PFSK-1 (cell line): ENCODE measurements around the gene TSKU.

Experiments
- REST ChIP-seq, 2 experiments: IDR thresholded peaks; 2 replicates each; pipeline versions ENCODE4 v1.6.1 to v1.8.0; 2011 to 2012; ENCODE audit warnings: low read depth in 2 of 2, low read length in 2 of 2, control low read depth in 1 of 2, inconsistent platforms in 1 of 2, mild to moderate bottlenecking in 1 of 2, moderate library complexity in 1 of 2; ENCODE audit not compliant: insufficient read depth in 1 of 2
- TAF1 ChIP-seq: IDR thresholded peaks from 2 replicates; pipeline ENCODE4 v1.6.1; 2012; ENCODE audit warnings: low read length, control low read depth, borderline replicate concordance; ENCODE audit not compliant: insufficient read depth

GRCh38 chr11:76844511-76844910 is 61.4 kb downstream of the TSKU start:
- TF ChIP-seq TAF1 (no peak), REST (IDR thresholded peaks at IDR 0.05; ENCODE audit: insufficient read depth in 1 of 2, low read depth in 2 of 2, low read length in 2 of 2) (no peak)
